IMR-90 (cell line): ENCODE measurements around the gene DACT1.

Source experiments
- BHLHE40 ChIP-seq: fragments of 150-350 bp; IDR thresholded peaks from 2 replicates; pipeline ENCODE4 v1.6.1; 2016; ENCODE audit warnings: mild to moderate bottlenecking, low read depth, low read length
- CEBPB ChIP-seq: IDR thresholded peaks from 2 replicates; pipeline ENCODE4 v1.6.1; 2012; ENCODE audit warnings: low read depth, low read length, improper control_type of control experiment
- CHD1 ChIP-seq: IDR thresholded peaks from 2 replicates; pipeline ENCODE4 v1.6.1; 2012; ENCODE audit warnings: low read depth, low read length, improper control_type of control experiment
- CTCF ChIP-seq: conservative IDR thresholded peaks from 2 replicates; pipeline ENCODE4 v1.5.1; 2012; ENCODE audit warnings: mild to moderate bottlenecking, low read depth, low read length, improper control_type of control experiment
- MAFK ChIP-seq: IDR thresholded peaks from 2 replicates; pipeline ENCODE4 v1.6.1; 2012; ENCODE audit warnings: low read depth, low read length, improper control_type of control experiment
- MAZ ChIP-seq: IDR thresholded peaks from 2 replicates; pipeline ENCODE4 v1.6.1; 2012; ENCODE audit warnings: low read depth, mild to moderate bottlenecking, low read length, improper control_type of control experiment, moderate library complexity, borderline replicate concordance
- NFE2L2 ChIP-seq: fragments of 150-350 bp; IDR thresholded peaks from 2 replicates; pipeline ENCODE4 v1.6.1; 2016; ENCODE audit warnings: low read depth, mild to moderate bottlenecking, low read length
- POLR2A ChIP-seq: IDR thresholded peaks from 2 replicates; pipeline ENCODE4 v1.6.1; 2012; ENCODE audit warnings: mild to moderate bottlenecking, low read depth, low read length
- RFX5 ChIP-seq: IDR thresholded peaks from 2 replicates; pipeline ENCODE4 v1.8.0; 2012; ENCODE audit warnings: low read depth, mild to moderate bottlenecking, low read length, moderate library complexity

GRCh38 chr14:58607952-58608317 is 29.8 kb upstream of the DACT1 start:
- no peak for TF ChIP-seq CTCF
- TF ChIP-seq CHD1 = no peak
- no peak for TF ChIP-seq POLR2A
- TF ChIP-seq BHLHE40 = peak; percentile 93
- TF ChIP-seq MAZ = no peak
- TF ChIP-seq CEBPB = peak; percentile 56
- TF ChIP-seq NFE2L2 = no peak
- no peak for TF ChIP-seq RFX5
- 0 out of 2 replicates have a peak, but pooled peaks have one; percentile 5 for TF ChIP-seq MAFK
